GM21515 (cell line): ENCODE results near the gene C4A.
"Not testable (repeated sequence)": the region's sequence is repeated elsewhere in the genome, so short reads cannot be mapped to it uniquely, and the experiment has no call there.

ENCODE experiments used
- ATAC-seq: cut with Tn5 transposase; IDR thresholded peaks from one replicate; pipeline ENCODE4 v1.9.1; 2021; ENCODE audit not compliant: unreplicated experiment

Gene C4A

GRCh38 chr6:31978831-31979230, 3.0 kb upstream of the C4A start:
- no peak for ATAC-seq

GRCh38 chr6:31979238-31979898, 2.5 kb upstream of the C4A start:
- no peak for ATAC-seq

GRCh38 chr6:31980195-31980876, 1.5 kb upstream of the C4A start:
- not testable (repeated sequence) for ATAC-seq

- ATAC-seq: not testable (repeated sequence)
These were observed 859 bp upstream of the C4A start for GRCh38 chr6:31980998-31981397.

GRCh38 chr6:31989363-31989762, 7.5 kb downstream of the C4A start:
- not testable (repeated sequence) for ATAC-seq

GRCh38 chr6:31994421-31994820, 12.6 kb downstream of the C4A start:
- not testable (repeated sequence) for ATAC-seq

GRCh38 chr6:31996385-31996784, 14.5 kb downstream of the C4A start:
- ATAC-seq: not testable (repeated sequence)

GRCh38 chr6:32002546-32003268, 20.9 kb downstream of the C4A start:
- not testable (repeated sequence) for ATAC-seq

GRCh38 chr6:32003301-32003700, 21.4 kb downstream of the C4A start:
- not testable (repeated sequence) for ATAC-seq

GRCh38 chr6:32004393-32004792, 22.5 kb downstream of the C4A start:
- not testable (repeated sequence) for ATAC-seq

- ATAC-seq: not testable (repeated sequence)
These were observed 23.1 kb downstream of the C4A start for GRCh38 chr6:32004864-32005537.

- not testable (repeated sequence) for ATAC-seq
These were observed 23.7 kb downstream of the C4A start for GRCh38 chr6:32005538-32005880.

GRCh38 chr6:32005991-32006529, 24.2 kb downstream of the C4A start:
- ATAC-seq: not testable (repeated sequence)

GRCh38 chr6:32007086-32007485, 25.2 kb downstream of the C4A start:
- ATAC-seq: not testable (repeated sequence)

- not testable (repeated sequence) for ATAC-seq
These were observed 26.2 kb downstream of the C4A start for GRCh38 chr6:32008037-32008436.

GRCh38 chr6:32008616-32009015, 26.8 kb downstream of the C4A start:
- ATAC-seq: not testable (repeated sequence)

- ATAC-seq: not testable (repeated sequence)
These were observed 27.7 kb downstream of the C4A start for GRCh38 chr6:32009537-32009936.

GRCh38 chr6:32010856-32011530, 29.1 kb downstream of the C4A start:
- ATAC-seq: not testable (repeated sequence)

- ATAC-seq: not testable (repeated sequence)
These were observed 31.2 kb downstream of the C4A start for GRCh38 chr6:32012941-32013617.

GRCh38 chr6:32013738-32014137, 31.9 kb downstream of the C4A start:
- ATAC-seq: not testable (repeated sequence)
